ENCODE data around the gene KRTAP5-1.
A peak's percentile ranks its signal among the peaks of the same experiment; 100 is the strongest.

The KRTAP5-1 gene

GRCh38 chr11:1559111-1559951 is 25.8 kb downstream of the KRTAP5-1 start:
- peak; percentile 95 for DNase-seq (ENCODE audit: low read depth)

DNA sequence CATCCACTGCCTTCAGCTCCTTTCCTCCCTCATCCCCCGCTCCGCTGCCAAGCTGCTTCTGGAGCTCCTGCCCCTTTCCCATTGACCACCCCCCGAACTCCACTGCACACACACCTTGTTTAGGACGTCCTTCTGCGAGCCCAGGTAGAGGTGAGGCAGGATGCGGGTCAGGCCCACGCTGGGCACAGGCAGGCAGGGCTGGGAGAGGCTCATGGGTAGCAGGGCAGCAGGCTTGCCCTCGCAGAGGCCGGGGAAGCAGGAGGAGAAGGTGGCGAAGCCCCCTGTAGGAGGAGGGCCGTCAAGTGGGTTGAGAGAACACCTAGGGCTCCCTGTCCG is 26.3 kb downstream of the KRTAP5-1 start:
- no peak for DNase-seq (ENCODE audit: low read depth)

DNA sequence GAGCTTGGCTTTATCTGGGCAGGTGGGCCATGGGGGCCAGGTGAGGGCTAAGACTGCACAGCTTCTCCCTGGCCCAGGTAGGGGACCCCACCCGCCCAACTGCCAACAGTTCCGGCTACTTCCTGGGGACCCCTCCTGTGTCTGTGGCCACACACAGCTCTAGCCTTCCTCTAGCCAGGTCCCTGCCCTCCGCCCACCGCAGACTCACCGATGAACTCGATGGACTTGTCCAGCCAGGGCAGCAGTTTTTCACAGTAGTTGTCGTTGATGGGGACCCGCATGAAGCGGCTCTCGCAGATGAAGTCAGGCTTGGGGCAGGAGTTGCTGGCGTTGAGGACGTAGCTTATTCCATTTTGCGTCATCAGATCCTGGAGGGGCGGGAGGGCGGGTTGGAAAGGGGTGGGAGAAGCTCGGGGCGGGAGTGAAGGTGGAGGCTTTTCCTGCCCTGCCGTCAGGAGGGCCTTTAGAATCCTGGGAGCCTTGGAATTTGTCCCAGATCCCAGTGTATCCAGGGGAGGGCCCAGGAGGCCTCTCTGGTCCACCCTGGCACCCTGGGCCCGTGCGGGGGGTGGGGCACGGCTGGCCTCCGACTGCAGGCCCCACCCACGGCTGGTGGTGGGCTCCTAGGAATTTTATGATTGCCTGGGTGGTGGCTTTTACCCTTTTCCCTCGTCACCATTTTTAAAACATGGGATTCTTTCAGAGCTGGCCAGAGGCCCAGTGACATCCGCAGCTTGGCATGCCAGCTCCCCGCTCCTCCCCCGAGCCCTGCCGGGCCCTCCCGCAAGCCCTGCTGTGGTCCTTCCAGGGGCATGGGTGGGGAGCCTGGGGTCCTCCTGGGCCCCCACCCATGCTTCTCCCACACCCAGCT is 26.9 kb downstream of the KRTAP5-1 start:
- peak; percentile 77 for DNase-seq (ENCODE audit: low read depth)

DNA sequence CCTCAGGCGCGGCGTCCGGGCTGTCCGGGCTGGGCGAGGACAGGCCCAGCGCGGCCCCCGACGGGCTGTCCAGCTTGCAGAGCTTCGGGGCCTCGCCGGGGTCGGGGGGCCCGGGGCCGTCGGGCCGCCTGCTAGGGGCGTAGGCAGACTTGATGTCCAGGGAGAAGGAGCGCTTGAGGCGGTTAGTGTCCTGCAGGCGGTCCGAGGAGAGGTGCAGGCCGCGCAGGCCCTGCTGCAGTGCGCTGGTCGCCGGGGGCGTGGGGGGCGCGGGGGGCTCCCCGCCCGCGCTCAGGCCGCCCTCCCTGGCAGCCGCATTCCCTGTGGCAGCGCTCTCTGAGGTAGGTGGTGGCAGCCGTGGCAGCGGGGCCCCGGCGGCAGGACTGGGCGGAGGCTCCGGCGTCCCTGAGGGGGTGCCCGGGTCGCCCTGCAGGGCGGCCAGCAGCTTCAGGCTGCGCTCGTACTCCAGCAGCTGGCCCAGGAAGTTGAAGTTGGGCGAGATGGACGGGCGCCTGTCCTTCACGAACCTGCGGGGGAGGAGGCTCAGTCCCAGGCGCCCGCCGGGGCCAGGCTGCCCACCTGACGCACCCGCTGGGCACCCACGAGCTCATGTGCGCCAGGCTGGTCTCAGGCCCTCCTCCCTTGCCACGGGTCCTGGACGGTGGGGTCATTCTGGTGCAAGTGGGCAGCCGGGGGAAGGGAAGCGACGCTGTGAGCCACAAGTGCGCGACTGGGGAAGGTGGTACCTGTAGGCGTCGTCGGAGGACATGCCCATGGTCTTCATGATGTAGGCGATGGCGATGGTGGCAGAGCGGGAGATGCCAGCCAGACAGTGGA is 27.8 kb downstream of the KRTAP5-1 start:
- DNase-seq (ENCODE audit: low read depth), result no peak

GRCh38 chr11:1556278-1556902 is 28.7 kb downstream of the KRTAP5-1 start:
- DNase-seq (ENCODE audit: low read depth), result no peak

GRCh38 chr11:1555713-1556153 is 29.4 kb downstream of the KRTAP5-1 start:
- DNase-seq (ENCODE audit: low read depth), result no peak

DNA sequence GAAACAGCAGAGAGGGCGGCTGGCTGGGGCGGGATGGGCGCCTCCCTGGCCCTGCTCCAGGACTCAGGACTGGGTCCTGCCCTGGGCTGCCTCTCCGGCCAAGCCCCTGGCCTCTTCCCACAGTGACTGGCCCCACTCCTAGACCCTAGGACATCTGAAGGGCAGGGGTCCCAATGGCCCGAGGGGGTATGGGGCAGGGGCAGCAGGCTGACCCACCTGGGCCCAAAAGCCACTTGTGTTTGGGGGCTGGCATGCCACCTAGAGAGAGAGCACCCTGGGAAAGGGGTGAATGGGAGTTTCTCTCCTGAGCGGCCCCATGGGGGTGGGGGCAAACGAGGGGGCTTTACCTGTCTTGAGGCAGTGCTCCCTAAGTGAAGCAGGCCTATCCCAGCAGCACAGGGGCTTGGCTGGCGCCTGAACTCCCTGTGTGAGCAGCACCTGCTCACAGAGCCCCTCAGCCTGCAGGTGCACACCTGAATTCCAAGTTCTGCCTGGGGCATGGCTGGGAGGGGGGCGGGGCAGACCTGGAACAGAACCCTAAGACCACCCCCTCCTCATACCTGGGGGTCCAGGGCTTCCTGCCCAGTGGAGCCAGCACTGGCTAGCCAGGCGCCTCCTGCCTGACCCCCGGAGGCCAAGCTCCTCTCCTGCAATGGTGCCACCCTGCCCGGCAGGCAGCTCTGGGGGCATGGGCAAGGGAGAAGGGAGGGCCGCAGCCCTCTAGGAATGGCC is 29.9 kb downstream of the KRTAP5-1 start:
- no peak for DNase-seq (ENCODE audit: low read depth)

- no peak for DNase-seq (ENCODE audit: low read depth)
Measured at GRCh38 chr11:1553808-1554594, 31.1 kb downstream of the KRTAP5-1 start.

GRCh38 chr11:1549338-1550330 is 35.4 kb downstream of the KRTAP5-1 start:
- no peak for DNase-seq (ENCODE audit: low read depth)

DNA sequence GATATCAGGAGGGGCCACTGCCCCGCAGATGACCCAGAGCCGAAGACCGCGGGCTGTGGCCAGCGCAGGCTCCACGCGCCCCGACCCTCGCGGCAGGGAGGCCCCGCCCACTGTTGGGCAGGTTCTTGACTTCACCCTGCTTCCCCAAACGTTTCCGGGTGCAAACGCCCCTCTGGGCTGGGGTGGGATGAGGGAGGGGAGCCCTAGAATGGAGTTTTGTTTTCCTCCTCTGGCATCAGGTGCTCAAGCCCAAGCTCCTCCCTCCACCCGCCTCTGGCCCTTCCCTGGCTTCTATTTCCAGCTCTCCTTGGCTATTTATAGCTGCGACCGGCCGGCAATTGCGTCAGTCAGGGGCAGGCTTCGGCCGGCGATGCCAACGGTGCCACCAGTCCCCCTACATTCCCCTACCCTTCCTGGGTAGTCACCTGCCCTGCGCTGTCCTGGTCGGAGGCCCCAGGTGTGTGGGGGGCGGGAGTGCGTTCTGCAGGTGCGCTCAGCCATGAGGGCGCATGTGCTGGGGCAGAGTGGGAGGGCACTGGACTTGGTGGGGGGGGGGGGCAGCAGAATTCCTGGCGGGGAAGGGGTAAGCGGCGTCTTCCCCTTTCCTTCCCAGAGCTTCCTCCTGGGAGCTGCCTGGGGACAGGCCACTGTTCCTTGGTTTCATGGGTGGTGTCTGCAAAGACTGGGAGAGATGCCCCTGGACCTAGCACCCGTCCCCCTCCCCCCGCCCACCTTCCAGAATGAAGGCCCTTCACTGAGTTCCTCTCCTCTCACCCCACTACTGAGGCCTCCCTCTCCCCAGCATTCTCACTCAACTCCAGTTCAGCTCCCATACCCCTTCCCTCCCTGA is 36.6 kb downstream of the KRTAP5-1 start:
- DNase-seq (ENCODE audit: low read depth), result peak; percentile 40

DNA sequence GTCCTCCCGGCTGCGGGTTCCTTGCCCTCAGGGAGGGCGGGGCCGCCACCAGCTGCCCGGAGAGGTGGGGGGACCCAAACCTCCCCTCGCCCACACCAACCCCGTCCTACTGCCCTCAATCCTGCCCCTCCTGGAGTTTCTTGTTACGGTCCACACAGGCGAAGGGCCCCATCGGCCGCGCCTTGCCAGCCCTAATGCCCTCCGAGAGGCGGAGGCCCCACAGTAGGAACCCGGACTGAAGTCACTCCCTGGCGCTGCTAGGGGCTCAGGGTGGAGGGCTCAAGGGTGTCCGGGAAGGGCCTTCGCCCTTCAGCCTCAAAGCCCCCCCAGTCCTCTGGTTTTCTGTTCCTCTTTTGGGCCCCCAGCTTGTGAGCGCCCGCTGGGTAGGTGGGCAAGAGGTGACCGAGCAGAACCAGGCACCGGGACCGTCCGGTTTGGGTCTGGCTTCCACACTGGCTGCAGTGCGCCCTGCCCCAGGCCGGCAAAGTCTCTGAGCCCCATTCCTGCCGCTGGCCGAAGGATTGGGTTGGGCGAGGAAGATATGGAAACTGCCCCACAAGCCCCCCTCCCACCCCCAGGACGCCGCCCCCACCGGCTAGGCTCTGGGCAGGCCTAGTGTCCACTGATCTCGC is 37.5 kb downstream of the KRTAP5-1 start:
- DNase-seq (ENCODE audit: low read depth), result no peak

- DNase-seq (ENCODE audit: low read depth), result no peak
Measured at GRCh38 chr11:1546536-1547466, 38.3 kb downstream of the KRTAP5-1 start.

- DNase-seq (ENCODE audit: low read depth), result no peak
Measured at GRCh38 chr11:1546077-1546535, 39.0 kb downstream of the KRTAP5-1 start.

DNA sequence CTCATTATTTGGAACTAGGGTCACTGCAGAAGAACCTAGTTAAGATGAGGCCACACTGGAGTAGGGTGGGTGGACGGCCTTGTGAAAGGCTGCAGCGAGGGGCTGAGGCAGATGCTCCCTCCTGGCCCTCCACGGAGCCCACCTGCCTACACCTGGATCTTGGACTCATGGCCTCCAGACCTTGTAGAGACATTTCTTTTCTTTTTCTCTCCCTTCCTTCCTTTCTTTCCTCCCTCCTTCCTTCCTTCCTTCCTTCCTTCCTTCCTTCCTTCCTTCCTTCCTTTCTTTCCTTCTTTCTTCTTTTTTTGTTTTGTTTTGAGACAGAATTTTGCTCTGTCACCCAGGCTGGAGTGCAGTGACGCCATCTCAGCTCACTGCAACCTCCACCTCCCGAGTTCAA is 39.7 kb downstream of the KRTAP5-1 start:
- DNase-seq (ENCODE audit: low read depth), result no peak

- no peak for DNase-seq (ENCODE audit: low read depth)
Measured at GRCh38 chr11:1544536-1544935, 40.5 kb downstream of the KRTAP5-1 start.

DNA sequence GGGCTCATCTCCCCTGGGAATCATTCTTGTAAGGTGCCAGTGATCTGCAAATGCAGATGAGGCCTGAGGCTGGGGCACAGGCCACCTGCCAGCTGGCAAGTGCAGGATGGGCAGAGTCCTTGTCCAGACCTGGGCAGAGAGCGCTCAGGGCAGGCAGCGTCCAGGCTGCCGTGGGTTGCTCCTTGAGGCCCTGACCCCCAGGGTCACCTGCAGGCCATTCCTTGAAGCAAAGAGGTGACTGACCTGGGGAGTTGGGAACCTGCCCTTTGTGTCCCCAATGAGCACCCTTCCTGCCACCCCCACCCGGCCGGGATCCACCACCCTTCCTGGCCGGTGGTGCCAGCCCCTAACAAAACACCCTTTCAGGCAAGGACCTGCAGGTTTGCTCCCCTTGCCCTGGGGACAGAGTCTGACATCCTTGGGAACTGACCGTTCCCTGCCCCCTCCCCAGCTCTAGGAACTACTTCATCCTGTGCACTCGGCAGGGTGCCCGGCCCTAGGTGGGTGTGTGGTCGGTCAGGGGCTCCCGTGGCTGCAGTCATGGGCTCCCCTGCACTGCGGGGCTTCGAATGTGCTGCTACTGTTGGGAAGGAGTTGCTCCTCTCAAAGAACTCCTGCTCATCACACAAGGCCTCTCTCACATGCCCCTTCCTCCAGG is 41.3 kb downstream of the KRTAP5-1 start:
- no peak for DNase-seq (ENCODE audit: low read depth)
